ENCODE measurements around the gene RUFY4.

RUFY4 gene

DNA sequence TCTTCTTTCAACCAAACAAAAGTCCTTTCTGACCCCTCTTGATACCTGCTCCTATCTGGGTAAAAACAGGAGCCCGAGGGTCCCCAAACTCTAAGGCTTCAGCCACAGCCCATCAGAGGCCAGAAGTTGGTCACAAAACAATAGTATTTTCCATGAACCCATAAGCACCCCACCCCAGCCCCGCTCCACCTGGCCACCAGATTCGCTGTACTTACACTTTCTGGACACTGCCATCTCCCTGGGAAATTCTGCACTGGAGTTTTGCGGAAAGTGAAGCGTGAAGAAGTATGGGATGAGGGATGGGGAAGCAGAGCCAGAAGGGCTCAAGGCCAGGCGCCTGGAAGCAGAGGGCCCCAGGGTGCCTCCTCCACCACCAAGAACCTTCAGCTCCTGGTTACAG, 5.2 kb upstream of the RUFY4 start:
- no peak overlapping the region for H3K4me3 ChIP-seq (ENCODE audit: low read length)
- no peak for DNase-seq (ENCODE audit: low read depth)
- TF ChIP-seq, protein P1, sequence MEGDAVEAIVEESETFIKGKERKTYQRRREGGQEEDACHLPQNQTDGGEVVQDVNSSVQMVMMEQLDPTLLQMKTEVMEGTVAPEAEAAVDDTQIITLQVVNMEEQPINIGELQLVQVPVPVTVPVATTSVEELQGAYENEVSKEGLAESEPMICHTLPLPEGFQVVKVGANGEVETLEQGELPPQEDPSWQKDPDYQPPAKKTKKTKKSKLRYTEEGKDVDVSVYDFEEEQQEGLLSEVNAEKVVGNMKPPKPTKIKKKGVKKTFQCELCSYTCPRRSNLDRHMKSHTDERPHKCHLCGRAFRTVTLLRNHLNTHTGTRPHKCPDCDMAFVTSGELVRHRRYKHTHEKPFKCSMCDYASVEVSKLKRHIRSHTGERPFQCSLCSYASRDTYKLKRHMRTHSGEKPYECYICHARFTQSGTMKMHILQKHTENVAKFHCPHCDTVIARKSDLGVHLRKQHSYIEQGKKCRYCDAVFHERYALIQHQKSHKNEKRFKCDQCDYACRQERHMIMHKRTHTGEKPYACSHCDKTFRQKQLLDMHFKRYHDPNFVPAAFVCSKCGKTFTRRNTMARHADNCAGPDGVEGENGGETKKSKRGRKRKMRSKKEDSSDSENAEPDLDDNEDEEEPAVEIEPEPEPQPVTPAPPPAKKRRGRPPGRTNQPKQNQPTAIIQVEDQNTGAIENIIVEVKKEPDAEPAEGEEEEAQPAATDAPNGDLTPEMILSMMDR (conservative IDR thresholded peaks at IDR 0.05; ENCODE audit: low read depth, low read length), result no peak

DNA sequence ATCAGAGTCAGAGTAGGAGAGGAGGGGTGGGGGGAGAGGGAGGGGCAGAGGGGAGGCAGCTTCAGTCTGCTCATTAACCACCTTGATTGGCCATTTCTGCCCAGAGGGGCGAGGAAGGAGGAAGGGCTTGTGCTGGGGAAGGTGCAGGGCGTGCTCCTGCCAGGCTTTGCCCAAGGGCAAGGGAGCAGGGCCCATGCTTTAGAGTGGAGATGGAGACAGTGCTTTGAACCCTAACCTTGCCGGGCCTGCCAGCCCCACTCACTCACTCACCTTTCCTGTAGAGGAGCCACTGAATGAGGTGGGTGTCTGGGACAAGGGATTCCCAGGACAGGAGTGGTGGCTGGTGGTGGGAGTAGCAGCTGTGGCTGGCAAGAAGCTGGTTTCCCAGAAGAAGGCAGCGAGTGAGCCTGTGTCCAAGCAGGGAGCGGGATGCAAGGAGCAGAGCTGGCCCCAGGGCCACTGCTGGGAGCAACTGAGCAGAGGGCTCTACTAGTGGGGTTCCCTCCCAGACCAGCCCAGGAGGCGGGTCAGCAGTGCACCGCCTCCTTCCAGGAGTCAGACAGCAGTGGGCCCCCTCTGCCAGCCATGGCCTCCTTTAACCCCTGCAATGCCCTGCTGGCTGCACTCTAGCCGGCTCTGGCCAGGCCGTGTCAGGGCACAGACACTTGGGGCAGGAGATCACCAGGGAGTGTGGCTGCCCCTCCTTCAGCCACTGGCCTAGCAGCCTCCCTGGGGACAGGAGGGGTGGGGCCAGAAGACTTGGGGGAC, 3.6 kb upstream of the RUFY4 start:
- TF ChIP-seq, protein P1 (conservative IDR thresholded peaks at IDR 0.05; ENCODE audit: low read depth, low read length), result no peak
- DNase-seq (ENCODE audit: low read depth), result no peak
- no peak overlapping the region for H3K4me3 ChIP-seq (ENCODE audit: low read length)

GRCh38 chr2:218066926-218067515, 2.0 kb upstream of the RUFY4 start:
- H3K4me3 ChIP-seq (ENCODE audit: low read length), result no peak overlapping the region
- DNase-seq (ENCODE audit: low read depth), result no peak
- TF ChIP-seq, protein P1 (conservative IDR thresholded peaks at IDR 0.05; ENCODE audit: low read depth, low read length), result no peak

DNA sequence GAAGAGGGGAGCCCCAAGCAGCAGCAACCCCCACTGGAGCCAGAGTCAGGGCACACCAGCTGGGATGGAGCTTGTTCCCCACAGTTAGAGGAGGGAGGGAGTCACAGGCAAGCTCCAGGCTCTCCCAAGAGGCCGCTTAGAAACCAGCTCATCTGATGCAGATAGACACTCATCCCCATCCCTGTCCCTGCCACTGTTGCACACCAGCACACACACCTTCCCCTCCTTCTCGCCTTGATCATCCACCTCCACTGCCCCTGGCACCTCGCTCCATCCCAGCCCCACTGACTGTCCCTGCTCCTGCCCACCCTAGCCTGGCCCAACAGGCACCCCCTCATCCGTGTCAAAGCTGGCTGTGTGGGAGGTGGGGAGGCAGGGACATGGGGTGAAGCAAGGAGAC, 1.5 kb upstream of the RUFY4 start:
- TF ChIP-seq, protein P1 (conservative IDR thresholded peaks at IDR 0.05; ENCODE audit: low read depth, low read length), result no peak
- no peak overlapping the region for H3K4me3 ChIP-seq (ENCODE audit: low read length)
- DNase-seq (ENCODE audit: low read depth), result no peak

- no peak for DNase-seq (ENCODE audit: low read depth)
- TF ChIP-seq, protein P1 (conservative IDR thresholded peaks at IDR 0.05; ENCODE audit: low read depth, low read length), result no peak
- H3K4me3 ChIP-seq (ENCODE audit: low read length), result no peak overlapping the region
Observed at GRCh38 chr2:218069606-218070300, 700 bp downstream of the RUFY4 start.

DNA sequence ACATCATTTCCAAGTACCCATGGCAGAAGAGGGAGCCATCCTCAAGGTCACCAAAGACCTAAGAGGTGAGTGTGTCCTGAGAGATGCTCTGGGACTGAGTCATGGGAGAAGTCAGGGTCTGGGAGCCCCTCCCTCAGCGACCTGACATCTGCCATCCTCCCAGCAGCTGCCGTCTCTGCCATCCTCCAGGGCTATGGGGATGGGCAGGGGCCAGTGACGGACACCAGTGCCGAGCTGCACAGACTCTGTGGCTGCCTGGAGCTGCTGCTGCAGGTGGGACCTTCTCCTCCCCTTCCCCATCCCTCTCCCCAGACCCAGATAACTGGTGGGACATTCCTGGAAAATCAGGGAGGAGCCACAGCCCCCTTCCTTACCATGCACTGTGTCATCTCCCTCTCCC, 1.5 kb downstream of the RUFY4 start:
- TF ChIP-seq, protein P1 (conservative IDR thresholded peaks at IDR 0.05; ENCODE audit: low read depth, low read length), result no peak
- no peak overlapping the region for H3K4me3 ChIP-seq (ENCODE audit: low read length)
- DNase-seq (ENCODE audit: low read depth), result no peak

Measured in retinal pigment epithelial cell (primary cell).